HG03045 (cell line): Measurements from ENCODE around the gene FBXL7.

Experiments
- ATAC-seq: cut with Tn5 transposase; IDR thresholded peaks from one replicate; pipeline ENCODE4 v1.9.1; 2021; ENCODE audit warnings: mild to moderate bottlenecking, moderate library complexity; ENCODE audit not compliant: unreplicated experiment

FBXL7 gene

DNA sequence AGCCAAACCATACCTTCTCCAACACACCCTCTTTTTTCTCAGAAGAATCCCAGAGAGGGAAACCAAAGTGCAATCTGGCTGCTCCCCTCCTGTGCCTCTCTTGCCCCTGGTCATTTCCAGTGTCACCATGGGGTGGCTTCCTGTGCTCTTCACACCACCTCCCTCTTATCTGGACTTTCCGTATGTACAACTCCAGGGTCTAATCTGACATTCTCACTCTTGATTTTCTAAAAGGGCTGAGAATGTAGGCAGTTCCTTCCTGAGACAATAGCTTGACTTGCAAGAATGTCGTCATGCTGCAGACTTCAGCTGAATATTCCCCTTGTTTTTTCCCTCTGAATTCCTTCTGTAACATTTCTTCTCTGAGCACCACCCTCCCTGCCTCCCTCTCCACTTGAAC is 110.2 kb downstream of the FBXL7 start:
- ATAC-seq = no peak

- no peak for ATAC-seq
These were observed 111.0 kb downstream of the FBXL7 start for GRCh38 chr5:15611008-15611407.

- ATAC-seq = no peak
These were observed 113.1 kb downstream of the FBXL7 start for GRCh38 chr5:15612915-15613635.

- no peak for ATAC-seq
These were observed 114.7 kb downstream of the FBXL7 start for GRCh38 chr5:15614679-15615078.

DNA sequence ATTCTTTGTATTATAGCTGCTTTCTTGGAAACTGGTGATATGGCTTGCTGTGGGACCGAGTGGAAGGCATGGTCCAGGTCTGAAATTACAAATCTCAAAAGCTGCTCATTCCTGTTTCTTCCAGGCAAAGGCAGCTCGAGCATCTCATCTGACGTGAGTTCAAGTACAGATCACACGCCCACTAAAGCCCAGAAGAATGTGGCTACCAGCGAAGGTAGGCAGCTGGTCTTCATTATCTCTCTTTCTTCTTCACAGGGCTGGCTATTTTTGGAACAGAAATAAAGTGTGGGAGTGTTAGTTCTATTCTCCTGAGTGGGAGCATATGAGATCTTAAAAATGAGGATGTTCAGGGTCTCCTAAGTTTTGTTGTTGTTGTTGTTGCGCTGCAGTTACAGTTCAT is 115.9 kb downstream of the FBXL7 start:
- no peak for ATAC-seq

DNA sequence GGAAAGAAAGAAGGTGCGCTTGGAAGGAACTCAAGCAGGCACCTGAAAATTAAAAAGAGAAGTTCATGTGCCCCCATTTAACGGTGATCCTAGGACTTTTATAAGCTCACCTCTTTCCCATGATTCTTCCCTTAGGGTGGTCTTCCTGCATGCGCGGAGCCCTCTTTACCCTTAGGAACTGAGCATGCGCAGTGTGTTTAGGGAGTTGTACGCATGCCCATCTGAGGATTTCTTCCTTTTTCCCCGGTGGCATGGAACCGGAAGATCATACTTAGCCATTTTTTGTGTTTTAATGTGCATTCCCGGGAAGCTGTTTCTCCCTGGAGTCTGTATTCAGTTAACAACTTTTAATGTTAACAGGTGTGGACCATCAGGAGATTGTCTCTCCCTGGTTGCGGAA is 119.0 kb downstream of the FBXL7 start:
- ATAC-seq = no peak

- ATAC-seq = no peak
These were observed 120.5 kb downstream of the FBXL7 start for GRCh38 chr5:15620501-15620900.

GRCh38 chr5:15621094-15621493 is 121.1 kb downstream of the FBXL7 start:
- ATAC-seq = no peak

DNA sequence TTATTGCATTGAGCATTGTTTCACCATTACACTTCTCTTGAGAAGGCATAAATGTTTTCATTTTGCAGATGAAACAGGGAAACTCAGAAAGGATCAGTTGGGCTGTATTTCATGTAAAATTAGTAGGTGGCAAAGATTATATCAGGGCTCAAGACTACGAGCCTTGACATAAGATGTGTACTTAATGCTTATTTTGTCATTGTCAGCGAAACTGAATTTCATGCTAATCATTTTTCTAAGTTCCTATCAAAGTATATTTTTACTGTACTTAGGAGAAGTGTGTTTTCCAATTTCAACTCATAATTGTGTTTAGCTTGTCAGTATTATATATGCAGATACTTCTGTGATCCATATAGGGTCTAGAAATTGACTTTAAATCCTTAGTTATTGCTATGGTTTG is 123.8 kb downstream of the FBXL7 start:
- ATAC-seq = no peak

GRCh38 chr5:15627109-15627508 is 127.1 kb downstream of the FBXL7 start:
- no peak for ATAC-seq

DNA sequence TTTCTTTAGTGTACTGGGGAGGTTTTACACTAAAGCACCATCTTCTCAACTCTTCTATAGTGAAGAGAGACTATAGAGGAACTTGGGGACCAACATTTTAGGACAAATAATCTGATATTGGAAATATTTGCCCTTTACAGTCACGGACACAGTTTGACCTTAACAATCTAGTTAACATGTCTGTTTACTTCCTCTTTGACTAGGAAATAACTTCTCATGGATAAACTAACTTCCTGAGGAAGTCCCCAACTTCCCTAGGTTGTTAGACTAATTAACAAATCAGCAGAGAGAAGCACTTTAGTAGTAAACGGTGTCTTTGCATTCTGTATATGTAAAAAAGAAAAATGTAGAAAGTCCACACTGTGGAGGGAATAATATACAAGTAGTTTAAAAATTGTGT is 127.7 kb downstream of the FBXL7 start:
- ATAC-seq = no peak

- no peak for ATAC-seq
These were observed 130.5 kb downstream of the FBXL7 start for GRCh38 chr5:15630441-15630840.

GRCh38 chr5:15634591-15635288 is 134.8 kb downstream of the FBXL7 start:
- no peak for ATAC-seq

- no peak for ATAC-seq
These were observed 135.3 kb downstream of the FBXL7 start for GRCh38 chr5:15635289-15635616.

- no peak for ATAC-seq
These were observed 137.4 kb downstream of the FBXL7 start for GRCh38 chr5:15637345-15637744.

DNA sequence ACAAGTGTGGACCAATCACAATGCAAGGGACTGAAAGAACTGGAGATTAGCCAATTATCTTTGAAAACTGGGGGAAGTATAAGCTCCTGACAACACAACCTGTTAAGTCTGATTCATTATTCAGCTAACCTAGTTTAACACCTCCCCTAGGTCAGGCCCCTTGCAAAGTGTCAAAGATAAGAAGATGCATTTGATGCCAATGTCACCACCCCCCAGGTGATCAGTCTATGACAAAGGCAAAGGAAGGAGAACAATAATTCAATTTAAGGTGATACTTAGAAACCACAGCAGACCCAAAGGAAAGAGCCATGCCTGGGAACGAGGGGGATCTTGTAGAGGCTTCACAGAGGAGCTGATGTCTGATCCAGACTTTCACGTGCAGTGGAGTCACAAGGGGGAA is 137.9 kb downstream of the FBXL7 start:
- no peak for ATAC-seq

DNA sequence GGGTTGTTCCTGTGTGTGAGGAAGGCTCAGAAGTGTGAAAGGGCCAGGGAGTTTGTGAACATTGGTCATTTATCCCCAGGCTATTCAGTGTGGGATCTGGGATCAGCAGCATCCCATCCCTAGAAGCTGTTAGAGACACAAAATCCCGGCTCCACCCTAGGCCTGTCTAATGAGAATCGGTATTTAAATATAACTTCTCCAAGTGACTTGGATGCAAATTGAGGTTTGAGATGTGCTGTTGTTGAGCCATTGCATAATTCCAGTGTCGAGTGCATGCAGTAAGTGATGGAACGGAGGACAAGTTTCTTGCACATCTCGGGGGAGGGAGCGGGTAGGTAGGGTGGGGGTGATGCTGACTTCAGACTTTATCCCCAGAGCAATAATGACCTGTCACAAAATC is 138.3 kb downstream of the FBXL7 start:
- no peak for ATAC-seq

DNA sequence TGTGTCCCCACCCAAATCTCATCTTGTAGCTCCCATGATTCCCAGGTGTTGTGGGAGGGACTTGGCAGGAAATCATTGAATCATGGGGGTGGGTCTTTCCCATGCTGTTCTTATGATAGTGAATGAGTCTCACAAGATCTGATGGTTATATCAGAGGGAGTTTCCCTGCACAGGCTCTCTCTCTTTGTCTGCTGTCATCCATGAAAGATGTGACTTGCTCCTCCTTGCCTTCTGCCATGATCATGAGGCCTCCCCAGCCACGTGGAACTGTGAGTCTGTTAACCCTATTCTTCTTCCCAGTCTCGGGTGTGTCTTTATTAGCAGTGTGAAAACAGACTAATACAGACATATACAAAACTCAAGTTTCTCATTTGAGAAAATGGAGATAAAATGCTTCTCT is 139.3 kb downstream of the FBXL7 start:
- no peak for ATAC-seq

DNA sequence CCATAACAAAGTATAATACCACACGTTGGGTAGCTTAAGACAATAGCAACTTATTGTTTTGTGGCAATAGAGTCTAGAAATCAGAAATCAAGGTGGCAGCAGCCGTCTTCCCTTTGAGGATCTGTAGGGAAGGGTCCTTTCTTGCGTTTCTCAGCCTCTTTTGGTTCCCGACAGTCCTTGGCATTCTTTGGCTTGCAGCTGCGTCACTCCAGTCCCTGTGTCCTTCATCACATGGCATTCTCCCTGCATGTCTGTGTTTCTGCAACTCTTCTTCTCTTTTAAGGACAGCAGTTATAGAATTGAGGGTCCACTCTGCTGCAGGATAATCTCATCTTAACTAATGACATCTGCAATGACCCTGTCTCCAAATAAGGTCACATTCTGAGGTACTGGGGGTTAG is 140.1 kb downstream of the FBXL7 start:
- no peak for ATAC-seq

DNA sequence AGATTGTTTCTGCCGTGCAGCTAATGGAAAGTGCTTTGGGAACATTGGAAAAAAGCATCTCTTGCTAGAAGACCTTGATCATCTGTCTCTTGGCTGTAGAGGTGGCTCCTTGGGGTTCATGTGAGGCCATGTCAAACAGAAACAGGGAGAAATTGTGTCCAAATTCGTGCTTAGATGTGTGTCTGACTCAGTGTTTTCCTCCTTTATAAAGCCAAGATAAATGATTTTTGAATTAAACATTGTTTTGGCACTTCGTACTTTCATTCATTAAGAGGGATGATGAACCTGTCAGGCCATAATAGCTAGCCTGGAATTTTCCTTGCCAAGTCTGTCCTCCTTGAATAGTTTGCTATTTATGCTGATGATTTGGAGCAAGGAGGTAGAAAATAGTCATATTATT is 143.8 kb downstream of the FBXL7 start:
- ATAC-seq = no peak

GRCh38 chr5:15645381-15646160 is 145.6 kb downstream of the FBXL7 start:
- ATAC-seq = no peak

- ATAC-seq = no peak
These were observed 146.4 kb downstream of the FBXL7 start for GRCh38 chr5:15646371-15646770.
